Suprapubic skin (tissue), 3 donors: ENCODE data around the gene PARVG.
"Not testable (repeated sequence)": the region's sequence is repeated elsewhere in the genome, so short reads cannot be mapped to it uniquely, and the experiment has no call there.

Source experiments
- CTCF ChIP-seq, 2 donors: fragments of 200-600 bp in 1 of 2; fragments of 450-650 bp in 1 of 2; sonication (generic) in 1 of 2; IDR thresholded peaks; one replicate each; pipeline ENCODE4 v1.5.1; 2016 to 2019; ENCODE audit warnings: antibody characterized with exemption in 2 of 2, mild to moderate bottlenecking in 1 of 2, moderate library complexity in 1 of 2
- EP300 ChIP-seq: sonication (generic); formaldehyde crosslinking; IDR thresholded peaks from one replicate; pipeline ENCODE4 v1.6.1; 2017; ENCODE audit warnings: antibody characterized with exemption

- not testable (repeated sequence) for TF ChIP-seq CTCF (IDR thresholded peaks at IDR 0.05); EP300
Observed at GRCh38 chr22:44234372-44234771, 53.6 kb downstream of the PARVG start.
